Activated gamma-delta T cell treated with anti-CD3 and anti-CD28 coated beads, Interleukin-2, amount 50 U/mL, for 16 hours (primary cell): ENCODE data around the gene PSAP.
"Not testable (repeated sequence)": the region's sequence is repeated elsewhere in the genome, so short reads cannot be mapped to it uniquely, and the experiment has no call there.

Experiments used
- DNase-seq: peaks from one replicate; pipeline ENCODE4 v3.0.0-alpha.2; 2020; ENCODE audit warnings: low read depth

The PSAP gene

DNA sequence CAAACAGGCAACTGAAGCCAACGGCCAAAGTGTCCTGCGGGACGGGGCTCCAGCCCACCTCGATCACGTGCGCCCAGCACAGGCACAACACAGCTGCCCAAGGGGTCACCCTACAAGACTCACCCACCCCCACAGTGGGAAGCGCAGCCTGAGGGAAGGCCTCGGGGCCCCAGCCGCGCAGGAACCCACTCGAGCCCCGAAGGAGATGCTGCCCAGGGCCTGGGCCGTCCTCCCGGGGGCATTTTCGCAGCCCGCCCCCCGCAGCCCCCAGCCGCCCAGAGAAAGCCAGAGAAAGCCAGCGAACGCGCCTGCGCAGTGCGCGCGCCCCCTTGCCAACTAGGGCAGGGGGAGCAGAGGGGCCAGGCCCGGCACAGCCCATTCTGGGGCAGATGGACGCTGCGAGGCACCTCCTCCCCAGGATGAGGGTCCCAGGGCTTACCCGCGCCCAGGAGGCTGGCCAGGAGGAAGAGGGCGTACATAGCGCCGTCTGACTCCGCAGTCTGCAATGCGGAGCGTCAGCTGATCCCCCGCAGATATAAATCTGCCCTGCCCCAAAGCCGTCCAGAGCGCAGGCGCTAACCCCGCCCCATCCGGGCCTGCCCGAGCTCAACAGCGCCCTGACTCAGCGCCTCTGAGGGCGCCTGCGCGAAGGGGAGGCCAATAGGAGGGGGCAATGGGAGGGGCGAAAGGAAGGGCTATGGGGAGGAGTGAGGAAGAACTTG lies at the start of gene PSAP:
PSAP (minus strand) TSS at position 509 of the 722 bp plus-strand sequence; CDS start at position 479, 30 bp downstream.
- peak; percentile 98 for DNase-seq

DNA sequence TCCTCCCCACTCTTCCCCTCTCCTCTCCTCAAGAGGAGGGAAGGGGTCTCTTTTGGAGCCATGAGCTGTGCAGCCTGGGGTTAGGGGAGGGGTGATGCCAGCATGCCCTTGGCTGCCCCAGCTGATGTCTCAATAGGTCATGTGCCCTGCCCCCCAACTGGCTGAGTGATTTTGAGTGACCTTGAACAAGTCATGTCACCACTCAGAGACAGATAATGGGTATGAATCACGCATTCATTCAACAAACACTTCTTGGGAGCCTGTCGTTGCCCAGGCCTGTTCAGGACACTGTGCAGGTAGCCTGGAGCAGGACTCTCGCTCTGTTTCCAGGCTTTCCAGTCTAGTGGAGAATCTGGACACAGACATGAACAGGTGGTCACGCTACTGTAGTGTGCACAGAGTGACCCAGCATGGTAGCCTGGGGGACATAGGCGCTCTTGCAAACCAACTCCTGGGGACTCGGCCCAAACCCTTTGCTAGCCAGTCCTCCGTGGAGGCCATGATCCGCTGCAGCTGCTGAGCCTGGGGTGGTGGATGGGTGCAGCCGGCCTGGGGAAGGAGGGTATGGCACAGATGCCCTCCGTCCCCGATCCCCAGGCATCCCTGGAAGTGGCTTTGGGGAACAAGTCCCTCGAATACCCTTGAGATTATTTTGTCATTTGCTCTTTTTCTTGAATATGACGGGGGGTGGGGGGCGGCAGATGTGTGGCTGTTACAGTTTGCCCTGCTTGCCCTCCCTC lies 49.6 kb upstream of the PSAP start:
- DNase-seq: no peak

DNA sequence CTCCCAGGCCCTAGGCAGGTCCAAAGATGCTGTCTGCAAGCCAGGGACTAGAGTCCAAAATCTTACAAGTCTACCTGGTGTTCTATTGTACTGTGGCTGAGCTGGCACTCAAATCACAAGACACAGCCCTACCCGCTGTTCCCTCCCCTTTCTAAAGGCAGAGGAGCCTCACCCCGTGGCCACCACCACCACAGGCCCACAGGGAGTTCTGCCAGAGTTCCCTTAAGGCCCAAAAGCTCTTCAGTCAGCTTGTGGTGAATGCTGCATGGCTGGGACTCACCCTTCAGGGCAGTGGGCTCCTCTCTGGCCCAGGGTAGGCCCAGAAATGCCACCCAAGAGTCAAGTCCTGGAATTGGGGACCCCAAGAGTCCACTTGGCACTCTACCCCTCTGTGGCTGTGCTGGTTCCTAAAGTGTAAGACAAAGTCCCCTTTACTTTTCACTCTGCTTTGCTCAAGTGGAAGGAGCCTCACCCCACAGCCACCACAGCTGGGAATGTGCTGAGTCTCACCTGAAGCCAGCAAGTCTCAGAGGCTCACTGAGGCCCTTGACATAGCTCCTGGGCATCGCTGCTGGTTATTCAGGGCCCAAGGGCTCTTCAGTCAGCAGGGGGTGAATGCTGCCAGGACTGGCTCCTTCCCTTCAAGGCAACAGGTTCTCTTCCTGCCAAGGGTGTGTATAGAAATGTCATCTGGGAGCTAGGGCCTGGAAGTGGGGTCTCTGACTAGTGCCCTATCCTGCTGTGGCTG lies 48.8 kb upstream of the PSAP start:
- DNase-seq: no peak

DNA sequence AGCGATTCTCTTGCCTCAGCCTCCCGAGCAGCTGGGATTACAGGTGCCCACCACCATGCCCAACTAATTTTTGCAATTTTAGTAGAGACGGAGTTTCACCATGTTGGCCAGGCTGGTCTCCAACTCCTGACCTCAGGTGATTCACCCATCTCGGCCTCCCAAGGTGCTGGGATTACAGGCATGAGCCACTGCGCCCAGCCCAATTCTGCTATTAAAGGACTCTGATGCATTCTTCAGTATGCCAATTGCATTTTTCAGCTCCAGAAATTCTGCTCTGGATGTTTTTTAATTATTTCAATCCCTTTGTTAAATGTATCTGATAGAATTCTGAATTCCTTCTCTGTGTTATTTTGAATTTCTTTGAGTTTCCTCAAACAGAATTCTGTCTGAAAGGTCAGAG lies 47.3 kb upstream of the PSAP start:
- not testable (repeated sequence) for DNase-seq

DNA sequence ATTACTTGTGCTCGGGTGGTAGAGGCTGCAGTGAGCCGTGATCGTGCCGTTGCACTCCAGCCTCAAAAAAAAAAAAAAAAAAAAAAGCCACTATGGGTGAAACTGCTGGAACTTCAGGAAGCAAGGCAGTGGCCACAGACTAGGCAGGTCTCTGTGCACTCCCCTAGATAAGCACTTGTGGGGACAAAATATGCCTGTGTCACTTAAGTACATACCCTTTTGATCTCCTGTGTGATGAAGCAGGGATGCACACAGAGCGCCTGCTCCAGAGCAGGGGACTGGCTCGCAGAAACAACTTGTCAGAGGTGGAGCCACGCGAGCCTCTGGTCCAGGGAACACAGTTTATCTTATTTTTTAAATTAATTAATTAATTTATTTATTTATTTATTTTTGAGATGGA lies 42.9 kb upstream of the PSAP start:
- DNase-seq: no peak

DNA sequence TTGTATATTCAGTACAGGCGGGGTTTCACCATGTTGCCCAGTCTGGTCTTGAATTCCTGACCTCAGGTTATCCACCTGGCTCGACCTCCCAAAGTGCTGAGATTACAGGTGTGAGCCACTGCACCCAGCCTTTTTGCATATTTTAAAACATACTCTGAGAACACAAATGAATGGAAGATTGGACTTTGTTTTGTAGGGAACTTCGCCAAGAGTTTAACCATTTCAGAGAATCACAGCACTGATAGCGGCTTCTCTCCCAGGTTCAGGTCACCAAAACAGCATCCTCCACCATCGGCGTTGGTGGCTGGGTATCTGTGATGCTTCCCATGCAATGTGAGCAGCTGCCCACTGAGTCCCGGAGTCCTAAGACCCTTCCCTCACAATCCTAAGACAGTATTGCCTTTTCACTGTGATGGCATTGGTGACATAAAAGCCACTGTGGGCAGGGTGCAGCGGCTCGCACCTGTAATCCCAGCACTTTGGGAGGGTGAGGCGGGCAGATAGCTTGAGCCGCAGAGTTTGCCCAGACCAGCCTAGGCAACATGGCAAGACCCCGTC lies 42.3 kb upstream of the PSAP start:
- DNase-seq: no peak

DNA sequence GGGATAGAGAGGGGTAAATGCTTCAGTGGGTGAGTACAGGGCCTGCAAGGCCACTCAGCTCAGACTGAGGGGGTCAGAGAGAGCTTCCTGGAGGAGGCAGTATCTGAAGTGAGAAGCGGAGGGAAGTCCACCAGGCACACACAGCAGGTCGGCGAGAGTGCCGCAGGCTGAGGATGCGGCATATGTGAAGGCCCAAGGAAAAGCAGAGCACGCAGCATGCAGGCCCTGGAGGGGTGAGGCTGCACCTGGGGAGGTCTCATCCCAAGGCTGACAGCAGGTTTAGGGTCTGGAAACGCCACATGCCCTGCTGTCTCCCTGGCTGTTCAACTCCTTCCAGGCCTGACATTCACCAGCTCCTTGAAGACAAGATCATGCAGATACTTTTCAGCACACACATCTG lies 40.4 kb upstream of the PSAP start:
- no peak for DNase-seq

DNA sequence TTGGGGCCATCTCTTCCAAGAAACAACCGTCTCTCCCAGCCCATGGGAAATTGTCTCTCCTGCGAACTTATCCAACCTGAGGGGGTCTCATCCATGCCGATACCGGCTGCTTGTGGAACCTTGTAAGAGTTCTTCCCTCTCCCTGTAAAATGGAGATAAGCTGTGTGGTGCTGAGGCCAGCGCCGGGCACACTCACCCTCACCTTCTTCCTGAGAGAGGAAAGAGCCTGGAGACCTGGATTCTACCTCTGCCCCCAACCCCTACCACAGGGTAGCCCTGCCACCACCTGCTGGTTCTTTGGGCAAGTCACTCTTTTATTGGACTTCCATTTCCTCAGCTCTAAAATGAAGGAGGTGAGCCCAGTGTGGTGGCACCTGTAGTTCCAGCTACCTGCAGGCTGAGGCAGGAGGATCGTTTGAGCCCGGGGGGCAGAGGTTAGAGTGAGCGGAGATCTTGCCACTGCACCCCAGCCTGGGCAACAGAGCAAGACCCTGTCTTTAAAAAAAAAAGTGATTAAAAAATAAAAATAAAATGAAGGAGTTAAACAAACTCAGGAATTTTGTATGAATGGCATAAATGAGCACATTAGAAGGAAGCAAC lies 38.4 kb upstream of the PSAP start:
- DNase-seq: no peak

DNA sequence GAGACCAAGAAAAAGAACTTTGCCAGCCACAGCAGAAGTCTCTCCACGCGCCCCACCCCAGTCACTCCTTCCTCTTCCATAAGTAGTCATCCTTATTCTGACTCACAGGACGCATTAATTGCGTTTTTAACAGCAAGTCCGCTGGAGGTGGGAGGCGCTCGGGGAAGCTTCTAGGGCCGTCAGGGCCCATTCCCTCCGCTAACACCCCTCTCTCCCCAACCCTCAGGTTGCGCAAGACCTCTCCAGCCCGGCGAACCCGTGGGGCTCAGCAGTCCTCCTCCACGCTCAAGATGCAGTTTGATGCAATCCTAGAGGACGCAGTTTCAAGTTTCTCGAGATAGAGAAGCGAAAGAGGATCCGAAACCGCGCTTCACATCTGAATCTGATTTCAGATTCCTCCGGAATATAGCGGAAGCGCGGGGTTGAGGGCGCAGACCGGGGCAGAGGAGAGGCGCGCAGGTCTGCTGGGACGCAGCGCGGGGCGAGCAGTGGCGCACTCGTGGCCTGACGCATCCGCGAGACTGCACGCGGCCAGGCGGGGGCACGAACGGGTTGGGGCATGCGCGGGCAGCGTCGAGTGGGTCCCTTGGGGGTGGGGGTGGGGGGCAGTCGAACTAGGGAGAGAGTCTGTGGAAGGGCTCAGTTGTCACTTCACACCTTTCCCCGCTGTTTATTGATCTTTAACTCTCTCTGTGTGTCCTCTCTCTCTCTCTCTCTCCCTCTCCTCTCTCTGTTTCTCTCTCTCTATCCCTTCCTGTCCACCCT lies 37.8 kb upstream of the PSAP start:
- no peak for DNase-seq

DNA sequence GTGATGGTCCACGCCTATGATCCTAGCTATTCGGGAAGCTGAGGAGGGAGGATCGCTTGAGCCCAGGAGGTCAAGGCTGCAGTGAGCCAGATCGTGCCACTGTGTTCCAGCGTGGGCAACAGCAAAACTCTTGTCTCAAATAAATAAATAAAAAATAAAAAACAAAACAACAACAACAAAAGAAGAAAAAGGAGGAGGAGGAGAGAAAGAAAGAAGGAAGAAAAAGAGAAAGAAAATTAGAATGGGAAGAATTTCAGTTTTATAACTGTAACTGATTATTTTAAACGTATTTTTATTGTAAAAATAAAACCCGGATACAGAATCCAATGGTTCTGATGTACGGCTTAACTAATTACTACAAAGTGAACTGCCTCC lies 37.2 kb upstream of the PSAP start:
- DNase-seq: no peak

DNA sequence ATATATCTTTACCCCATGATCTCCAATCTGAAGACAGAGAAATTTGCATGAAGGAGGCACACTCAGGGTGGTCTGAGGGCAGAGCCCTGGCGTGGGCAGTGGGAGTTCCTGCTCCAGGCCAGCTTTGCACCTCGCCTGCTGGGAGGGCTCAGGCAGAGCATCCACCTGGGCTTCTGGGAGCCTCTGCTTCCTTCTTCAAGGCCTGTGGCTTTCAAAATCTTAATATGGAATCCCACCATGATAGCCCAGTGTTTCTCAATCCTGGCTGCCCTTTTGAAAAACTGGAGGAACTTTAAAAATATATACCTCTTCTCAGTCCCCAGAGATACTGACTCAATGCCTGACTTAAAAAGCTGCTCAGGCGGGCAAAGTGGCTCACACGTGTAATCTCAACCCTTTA lies 36.7 kb upstream of the PSAP start:
- no peak for DNase-seq

DNA sequence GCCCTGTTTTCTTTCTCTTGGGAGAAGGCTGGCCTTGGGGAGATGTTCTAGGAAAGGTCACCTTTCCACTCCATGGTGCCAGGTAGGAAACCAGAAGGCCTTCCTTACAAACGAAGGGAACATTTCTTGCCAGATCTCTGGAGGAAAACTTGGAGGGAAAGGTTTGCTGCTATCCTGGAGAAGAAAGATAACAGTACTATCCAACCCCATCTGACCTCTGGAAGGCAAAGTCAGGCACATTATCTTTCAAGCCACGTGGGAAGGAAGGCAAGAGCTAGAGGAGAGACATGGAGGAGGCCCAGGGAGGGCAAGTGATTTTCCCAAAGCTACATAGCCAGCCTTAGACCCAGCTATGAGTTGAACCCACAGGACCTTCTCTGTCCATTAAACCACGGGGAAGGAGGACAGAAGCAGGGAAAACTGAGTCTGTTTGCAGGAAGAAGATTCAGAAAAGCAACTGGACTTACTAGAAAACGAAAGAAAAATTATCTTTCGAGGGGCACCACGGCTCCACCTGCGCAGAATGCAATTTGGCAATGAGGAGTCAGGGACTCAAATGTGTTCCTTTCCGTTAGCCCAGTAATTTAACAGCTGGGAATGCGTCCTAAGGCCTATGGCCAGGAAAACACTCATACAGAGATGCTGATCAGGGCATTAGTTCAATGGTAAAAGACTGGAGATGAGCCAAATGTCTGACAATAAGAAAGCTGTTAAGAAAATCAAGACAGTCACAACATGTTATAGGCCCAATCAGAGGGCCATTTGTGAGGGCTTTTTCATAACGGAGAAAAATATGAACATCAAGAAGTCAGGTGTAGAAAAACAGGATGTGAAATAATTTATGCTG lies 32.0 kb upstream of the PSAP start:
- no peak for DNase-seq

DNA sequence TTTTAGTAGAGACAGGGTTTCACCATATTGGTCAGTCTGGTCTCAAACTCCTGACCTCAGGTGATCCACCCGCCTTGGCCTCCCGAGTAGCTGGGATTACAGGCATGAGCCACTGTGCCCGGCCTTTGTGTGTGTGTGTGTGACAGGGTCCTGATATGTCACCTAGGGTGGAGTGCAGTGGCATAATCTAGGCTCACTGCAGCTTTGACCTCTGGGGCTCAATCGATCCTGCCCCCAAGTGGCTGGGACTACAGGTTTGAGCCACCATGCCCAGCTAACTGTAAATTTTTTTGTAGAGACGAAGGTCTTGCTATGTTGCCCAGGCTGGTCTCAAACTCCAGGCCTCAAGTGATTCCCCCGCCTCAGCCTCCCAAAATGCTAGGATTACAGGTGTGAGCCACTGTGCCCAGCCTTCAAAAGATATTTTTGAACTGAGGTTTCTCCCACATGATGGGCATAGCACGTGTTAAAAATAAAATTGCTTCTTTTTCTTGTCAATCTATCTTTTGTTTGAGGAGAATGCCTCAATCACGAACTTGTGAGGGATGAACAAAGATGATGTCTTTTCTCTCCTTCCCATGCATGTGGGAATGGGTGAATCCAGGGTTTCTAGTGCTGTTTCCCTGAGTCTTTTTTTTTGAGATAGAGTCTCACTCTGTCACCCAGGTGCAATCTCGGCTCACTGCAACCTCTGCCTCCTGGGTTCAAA lies 30.8 kb upstream of the PSAP start:
- no peak for DNase-seq

DNA sequence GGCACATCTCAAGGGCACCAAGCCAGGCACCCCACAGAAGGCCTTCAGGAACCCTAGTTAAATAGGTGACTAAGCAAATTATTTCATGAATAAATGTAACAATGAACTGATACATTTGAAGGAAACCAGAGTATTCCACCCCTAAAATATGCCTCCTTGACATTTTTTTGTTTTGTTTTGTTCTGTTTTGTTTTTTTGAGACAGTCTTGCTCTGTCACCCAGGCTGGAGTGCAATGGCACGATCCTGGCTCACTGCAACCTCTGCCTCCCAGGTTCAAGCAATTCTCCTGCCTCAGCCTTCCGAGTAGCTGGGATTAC lies 30.2 kb upstream of the PSAP start:
- DNase-seq: not testable (repeated sequence)

DNA sequence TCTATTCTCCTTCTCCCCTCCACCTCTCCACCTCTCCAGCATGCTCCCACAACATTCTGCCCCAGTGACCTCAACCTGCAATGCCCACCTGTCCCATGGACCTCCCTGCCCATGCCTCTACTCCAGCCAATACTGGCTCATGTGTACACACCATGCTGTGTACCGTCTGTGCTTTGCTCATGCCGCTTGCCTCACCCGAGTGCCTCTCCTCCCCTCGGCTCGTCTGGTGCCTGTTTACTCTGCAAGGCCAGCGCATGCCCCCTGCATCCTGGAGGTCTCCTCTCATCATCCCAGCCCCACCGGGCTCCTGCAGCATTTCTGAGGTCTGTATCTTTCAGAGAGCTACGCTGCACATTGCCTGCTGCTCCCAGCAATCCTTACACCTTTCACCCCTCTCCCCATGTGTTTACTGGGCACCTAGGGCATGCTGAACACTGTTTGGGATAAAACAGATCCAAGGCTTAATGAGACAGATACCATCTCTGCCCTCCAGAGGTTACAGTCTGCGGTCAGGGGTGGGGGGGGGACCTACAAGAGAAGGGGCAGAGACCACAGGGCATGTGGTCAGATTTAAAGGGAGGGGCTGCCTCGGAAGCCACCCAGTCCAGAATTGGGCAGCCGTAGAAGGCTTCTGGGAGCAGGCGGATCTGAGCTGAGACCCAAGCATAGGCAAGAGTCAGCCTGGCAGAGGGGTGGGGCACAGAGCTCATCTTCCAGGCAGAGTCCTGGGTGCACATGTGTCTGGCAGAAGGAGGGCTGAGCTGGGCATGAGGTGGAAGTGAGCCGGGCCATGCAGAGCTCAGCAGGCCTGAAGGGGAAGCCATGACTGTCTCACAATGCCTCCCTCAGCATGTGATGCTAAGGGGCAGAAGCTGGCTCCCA lies 29.6 kb upstream of the PSAP start:
- DNase-seq: no peak

DNA sequence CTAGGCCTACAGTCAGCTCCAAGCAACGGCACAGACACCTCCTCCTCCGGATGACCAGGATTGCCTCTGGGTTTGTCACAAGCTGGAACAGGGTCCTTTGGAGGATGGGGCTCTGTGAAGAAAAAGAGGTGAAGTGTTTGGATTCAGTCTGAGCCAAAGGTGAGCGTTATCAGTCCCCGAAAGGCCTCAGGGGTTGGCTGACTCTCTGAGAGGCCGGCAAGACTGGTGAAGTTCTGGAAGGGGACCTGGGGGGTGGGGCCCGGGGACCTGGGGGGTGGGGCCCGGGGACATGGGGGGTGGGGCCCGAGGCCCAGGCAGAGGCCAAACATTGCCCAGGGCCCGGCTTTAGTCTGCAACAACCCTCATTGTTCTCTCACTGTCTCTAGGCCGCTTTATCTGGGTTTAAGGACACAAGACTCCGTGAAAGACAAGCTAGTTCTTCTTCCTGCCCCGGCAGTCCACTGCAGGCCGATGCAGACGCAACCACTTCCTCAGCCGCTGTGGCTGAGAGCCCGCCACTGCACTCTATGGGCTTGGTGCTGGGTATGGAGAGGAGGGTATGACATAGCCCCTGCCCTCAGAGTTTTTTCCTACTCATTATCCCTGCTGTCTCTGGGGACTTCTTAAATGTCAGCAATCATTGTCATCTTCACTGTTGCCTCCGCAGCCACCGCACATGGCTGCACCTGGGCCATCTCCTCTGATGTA lies 27.4 kb upstream of the PSAP start:
- DNase-seq: no peak

DNA sequence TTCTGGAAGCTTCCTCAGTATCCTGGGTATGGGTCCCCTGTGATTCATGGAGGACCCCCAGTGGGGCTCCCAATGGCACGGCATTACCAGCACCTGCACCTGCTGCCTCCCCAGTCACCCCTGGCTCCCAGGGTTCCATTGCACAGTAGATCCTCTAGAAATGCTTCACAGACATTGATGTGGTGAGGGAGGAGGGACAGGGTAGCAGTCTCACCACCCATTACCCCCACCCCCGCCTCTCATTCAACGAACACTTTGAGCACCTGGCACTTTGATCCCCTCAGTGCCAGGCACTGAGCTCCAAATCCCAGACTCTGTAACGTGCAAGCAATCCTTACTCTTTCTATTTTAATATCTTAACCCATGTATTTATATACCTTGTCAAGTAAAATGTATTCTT lies 26.8 kb upstream of the PSAP start:
- DNase-seq: no peak

DNA sequence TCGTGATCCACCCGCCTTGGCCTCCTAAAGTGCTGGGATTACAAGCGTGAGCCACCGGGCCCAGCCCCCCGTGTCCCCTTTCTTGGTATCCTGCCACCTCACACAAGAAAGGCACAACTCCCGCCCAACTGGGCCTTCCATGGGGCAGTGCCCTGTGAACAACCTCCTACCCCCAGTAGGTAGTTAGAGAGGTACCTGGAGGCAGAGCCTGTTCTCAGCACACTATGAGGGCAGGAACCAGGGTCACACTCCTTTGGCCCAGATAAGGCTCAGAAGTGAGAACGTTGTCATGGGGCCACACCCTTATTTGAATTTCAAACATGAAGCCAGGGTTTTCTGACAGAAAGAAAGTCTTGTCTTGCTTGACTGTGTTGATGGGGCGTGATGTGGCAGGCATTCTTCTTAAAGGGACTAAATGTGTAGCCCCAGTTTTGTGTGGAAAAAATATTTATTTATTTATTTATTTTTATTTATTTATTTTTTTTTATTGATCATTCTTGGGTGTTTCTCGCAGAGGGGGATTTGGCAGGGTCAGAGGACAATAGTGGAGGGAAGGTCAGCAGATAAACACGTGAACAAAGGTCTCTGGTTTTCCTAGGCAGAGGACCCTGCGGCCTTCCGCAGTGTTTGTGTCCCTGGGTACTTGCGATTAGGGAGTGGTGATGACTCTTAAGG lies 23.8 kb upstream of the PSAP start:
- DNase-seq: not testable (repeated sequence)
